Measurements from ENCODE around the gene MTOR.
"Not testable (repeated sequence)": the region's sequence is repeated elsewhere in the genome, so short reads cannot be mapped to it uniquely, and the experiment has no call there.

MTOR gene

DNA sequence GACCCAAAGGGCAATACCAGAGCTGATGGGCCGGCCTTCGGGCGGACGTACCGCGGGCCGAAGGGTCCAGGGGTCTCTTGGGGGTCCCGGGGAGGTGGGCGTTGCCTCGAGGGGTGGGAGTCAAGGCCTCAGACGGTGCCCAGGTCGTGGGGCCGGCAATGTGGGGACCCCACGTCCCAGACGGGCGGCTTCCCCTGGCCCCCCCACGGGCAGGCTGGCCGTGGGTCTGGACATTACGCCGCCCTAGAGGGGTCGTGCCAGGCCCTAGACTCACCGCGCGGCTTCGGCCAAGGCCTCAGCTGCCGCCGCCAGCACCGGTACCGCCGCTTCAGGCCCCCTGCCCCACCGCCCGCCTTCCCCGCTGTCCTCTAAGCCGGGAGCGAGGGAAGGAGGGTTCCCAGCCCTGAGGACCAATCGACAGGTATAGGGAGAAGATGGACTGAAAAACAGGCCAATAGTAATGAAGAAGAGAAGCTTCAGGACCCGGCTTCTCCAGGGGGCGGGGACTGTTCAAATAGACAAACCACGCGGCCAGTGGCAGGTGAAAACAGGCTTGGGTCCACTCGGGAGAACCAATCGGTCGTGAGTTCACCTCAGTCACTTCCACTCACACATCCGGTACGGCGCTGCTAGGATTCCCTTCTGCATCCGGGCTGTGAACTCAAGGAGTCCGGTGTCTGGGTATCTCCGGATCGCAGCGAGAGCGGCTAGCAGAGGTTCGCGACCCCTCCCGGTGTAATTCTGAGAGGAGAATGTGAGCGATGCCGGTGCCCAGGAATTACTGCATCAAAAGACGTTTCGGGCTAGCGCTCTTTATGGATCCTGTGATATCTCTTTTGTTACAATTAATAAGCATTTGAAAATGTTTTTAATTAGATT, at the start of gene MTOR:
MTOR (minus strand) TSS at position 381 of the 879 bp plus-strand sequence. CDS start 3,142 bp downstream, outside the sequence.
- peak; percentile 99 for FAIRE-seq

DNA sequence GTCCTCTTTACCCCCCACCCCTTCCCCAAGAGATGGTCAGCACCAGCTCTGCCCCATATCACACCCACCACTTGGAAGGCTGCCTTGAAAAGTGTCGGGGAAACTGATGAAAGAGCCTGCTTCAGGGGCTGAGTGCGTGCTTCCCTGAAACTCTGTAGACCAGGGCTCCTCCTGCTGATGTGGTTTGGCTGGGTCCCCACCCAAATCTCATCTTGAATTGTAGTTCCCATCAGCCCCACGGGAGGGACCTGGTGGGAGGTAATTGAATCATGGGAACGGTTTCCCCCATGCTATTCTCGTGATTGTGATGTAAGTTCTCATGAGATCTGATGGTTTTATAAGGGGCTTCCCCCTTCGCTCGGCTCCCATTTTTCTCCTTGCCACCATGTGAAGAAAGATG, 47.0 kb upstream of the MTOR start:
- FAIRE-seq = no peak

DNA sequence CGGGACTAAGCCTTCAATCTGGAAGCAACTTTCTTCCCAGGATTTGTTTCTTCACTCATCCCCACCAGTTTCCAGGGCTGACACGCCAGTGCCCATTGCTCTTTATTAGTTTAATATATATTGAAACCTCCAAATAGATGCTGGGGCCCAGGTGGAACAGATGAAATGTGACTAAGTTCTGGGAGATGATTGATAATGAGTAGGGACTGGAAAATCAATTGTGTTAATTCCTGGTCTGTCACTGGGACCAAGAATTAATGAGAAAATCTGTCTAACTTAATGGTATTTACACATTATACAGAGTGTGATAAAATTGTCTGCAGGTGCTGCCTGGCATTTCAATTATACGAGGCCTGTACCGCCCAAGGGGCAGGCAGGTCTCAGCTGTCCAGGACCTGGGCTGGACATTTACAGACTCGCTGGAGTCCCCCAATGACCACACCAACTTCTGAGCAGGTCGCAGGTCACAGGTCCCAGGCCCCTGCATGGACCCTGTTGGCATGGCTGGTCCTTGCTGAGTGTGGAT, 46.4 kb upstream of the MTOR start:
- FAIRE-seq = no peak

DNA sequence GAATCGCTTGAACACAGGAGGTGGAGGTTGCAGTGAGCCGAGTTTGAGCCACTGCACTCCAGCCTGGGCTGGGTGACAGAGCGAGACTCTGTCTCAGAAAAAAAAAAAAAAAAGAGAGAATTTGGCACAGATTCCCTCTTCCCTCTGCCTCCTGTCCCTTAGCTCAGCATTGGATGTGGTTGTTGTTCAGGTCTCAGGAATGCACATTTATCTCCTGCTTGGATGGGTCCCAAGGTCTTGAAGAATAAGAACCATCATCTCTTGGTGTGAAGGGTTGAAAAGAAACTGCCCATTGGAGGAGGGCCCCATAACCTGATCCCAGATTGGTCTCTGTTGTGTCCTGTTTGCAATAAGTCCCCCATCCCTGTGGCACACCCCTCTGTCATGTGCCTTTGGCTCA, 45.5 kb upstream of the MTOR start:
- no peak for FAIRE-seq

DNA sequence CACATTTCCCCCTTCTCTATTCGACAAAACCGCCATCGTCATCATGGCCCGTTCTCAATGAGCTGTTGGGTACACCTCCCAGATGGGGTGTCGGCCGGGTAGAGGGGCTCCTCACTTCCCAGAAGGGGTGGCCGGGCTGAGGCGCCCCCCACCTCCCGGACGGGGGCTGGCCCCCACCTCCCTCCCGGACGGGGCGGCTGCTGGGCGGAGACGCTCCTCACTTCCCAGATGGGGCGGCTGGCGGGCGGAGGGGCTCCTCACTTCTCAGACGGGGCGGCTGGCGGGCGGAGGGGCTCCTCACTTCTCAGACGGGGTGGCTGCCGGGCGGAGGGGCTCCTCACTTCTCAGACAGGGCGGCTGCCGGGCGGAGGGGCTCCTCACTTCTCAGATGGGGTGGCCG, 43.2 kb upstream of the MTOR start:
- not testable (repeated sequence) for FAIRE-seq

DNA sequence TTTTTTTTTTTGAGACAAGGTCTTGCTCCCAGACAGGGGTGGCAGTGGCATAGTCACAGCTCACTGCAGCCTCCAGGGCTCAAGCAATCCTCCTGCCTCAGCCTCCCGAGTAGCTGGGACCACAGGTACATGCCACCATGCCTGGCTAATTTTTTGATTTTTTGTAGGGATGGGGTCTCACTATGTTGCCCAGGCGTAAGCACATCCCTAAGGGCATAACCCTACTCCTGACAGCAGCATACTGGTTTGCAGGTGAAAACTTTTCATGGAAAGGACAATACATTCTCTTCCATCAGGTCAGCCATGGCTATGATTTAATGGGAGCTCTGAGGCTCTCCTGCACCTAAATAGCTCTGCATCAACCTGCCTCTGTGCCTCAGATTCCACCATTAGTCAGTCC, 40.0 kb upstream of the MTOR start:
- FAIRE-seq = no peak

DNA sequence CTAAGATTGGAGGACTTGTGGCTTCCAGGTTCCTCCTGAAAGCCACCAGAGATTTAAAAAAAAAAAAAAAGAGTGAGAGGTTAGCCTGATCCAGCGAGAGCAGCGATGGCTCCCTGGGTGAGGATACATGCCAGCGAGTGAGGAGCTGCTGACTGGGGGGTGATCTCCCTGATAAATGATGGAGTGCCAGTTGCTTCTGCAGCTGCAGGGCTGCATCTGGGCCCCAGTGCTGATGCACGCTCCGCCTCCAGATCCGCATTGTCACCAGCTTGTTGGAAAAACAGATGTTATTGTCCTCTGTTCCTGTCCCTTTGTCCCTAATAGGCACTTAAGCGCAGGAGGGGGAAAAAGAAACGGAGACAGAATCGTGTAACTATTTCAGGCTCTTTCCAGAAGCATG, 39.2 kb upstream of the MTOR start:
- no peak for FAIRE-seq

DNA sequence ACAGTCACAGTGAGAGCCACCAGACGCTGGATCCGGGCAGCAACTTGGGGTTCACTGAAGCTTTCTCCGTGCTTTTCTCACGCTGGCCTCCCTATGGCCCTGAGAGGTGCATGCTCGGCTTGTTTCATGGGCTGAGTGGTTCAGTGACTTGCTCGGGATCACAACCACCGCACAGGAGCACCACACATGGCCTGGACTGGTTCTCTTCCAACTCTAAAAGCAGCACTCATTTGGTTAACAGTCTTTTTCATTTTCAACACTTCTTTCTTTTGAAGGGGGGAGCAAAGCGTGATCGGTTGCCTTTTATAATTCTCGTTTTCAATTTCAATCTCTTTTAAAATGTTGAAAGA, 36.8 kb upstream of the MTOR start:
- no peak for FAIRE-seq

DNA sequence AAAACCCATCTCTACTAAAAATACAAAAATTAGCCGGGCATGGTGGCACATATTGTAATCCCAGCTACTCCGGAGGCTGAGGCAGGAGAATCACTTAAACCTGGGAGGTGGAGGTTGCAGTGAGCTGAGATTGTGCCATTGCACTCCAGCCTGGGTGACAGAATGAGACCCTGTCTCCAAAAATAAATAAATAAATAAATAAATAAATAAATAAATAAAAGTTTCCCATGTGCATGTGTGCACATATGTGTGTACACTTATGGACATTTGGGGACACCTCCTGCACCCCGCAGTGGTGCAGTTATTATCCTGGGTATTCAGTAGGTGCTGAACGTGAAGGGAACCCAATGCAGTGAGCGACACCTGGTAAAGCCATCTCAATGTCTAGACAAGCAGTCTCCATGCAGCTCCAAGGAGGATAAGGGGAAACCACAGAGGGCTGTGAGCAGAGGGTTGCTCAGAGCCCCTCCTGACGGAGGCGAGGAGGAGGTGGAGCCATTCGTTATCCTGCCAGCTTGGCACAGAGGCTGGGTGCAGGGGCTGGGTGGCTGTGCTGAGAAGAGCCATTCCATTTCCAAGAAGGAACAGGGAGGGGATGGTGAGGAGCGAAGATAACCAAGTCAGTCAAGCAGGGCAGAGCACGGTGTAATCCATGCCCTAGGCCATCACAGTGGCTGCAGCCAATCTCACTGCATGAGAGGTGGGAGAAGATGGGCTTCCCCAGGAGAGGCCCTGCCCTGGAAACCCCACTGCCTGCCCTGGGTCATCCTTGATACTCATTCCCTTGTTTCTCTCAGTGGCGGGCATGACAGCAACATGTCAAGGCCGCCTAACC, 36.3 kb upstream of the MTOR start:
- FAIRE-seq = no peak

DNA sequence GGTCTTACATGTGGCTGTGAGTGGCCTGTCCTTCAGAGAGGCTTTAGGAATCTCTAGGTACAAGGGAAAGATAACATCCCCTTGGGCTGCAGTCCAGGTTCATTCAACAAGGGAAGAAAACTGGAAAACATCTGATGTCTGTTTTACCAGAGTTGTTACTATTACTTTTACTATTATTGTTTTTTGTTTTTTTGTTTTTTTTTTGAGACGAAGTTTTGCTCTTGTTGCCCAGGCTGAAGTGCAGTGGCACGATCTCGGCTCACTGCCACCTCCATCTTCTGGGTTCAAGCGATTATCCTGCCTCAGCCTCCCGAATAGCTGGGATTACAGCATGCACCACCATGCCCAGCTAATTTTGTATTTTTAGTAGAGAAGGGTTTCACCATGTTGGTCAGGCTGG, 35.4 kb upstream of the MTOR start:
- not testable (repeated sequence) for FAIRE-seq

DNA sequence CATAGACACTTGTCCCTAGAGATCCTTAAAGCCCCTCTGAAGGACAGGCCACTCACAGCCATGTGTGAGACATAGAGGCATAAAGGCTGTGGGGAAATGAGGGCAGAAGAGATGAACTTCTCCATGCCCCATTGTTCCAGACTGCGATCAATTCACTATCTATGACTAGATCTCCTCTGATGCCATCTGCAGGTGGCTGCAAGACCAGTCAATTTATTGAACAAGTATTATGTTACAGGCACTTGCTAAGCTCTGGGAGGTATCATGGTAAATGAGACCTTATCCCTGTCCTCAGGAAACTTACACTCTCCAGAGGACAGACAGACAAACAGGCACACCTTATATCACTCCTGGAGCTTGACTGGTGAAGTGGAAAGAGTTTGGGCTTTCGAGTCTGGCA, 33.6 kb upstream of the MTOR start:
- FAIRE-seq = no peak

DNA sequence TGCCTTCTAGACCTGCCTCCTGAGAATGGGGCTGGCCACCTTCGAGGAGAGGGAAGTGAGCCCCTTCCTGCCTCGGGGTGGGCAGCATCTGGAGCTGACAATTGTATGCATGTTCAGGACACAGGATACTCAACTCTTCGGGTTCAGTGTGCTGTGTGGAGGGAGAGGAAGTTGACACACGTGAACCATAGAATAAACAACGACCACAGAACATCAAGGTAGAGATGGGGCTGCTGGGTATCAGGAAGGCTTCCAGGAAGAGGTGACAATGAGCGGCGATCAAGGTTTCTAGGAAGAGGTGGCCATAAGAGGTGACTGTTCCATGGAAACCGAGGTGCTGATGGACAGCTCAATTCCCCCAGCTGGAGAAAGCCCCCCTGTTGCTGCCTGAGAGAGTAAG, 32.6 kb upstream of the MTOR start:
- no peak for FAIRE-seq

DNA sequence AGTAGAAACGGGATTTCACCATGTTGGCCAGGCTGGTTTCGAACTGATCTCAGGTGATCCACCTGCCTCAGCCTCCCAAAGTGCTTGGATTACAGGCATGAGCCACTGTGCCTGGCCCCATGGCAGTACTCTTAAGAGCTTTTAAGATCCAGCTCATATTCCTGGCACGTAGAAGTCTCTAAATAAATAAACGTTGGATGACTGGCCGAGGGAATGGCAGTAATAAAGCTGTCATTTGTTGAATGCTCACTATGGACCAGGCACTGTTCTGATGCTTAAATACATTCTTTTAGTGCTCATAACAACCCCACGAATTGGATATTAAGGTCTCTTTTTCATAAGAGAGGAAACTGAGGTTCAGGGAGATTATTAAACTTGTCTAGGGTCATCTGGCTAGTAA, 31.5 kb upstream of the MTOR start:
- FAIRE-seq = no peak

DNA sequence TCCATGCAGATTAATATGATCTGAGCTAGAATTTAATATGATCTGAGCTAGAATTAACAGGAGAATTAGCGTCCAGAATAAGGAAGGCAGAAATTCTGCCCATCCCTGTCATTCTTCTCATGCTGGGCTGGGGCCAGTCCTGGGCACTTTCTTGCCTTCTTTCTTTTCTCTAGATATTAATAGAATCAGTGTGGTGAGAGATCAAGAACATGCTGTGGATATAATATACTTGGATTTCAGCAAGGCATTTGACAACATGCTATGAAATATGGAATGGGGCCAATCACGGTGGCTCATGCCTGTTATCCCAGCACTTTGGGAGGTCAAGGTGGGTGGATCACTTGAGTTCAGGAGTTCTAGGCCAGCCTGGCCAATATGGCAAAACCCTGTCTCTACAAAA, 28.7 kb upstream of the MTOR start:
- no peak for FAIRE-seq

DNA sequence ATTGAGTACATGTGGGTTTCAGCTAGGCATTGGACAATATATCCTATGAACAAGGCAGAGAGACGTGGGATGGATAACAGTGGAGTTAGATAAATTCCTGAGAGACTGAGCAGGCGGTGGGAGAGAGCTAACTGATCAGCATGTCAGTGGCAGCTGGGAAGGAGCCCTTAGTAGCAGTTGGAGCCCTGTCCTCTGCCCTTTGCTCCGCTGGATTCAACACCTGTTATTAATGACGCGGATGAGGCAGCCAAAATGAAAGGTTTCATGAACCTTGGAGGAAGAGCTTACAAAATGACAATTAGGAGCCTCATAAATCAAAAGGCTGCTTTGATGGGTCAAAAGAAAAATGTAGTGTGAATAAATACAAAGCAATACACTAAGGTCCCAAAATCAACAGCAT, 26.7 kb upstream of the MTOR start:
- no peak for FAIRE-seq

DNA sequence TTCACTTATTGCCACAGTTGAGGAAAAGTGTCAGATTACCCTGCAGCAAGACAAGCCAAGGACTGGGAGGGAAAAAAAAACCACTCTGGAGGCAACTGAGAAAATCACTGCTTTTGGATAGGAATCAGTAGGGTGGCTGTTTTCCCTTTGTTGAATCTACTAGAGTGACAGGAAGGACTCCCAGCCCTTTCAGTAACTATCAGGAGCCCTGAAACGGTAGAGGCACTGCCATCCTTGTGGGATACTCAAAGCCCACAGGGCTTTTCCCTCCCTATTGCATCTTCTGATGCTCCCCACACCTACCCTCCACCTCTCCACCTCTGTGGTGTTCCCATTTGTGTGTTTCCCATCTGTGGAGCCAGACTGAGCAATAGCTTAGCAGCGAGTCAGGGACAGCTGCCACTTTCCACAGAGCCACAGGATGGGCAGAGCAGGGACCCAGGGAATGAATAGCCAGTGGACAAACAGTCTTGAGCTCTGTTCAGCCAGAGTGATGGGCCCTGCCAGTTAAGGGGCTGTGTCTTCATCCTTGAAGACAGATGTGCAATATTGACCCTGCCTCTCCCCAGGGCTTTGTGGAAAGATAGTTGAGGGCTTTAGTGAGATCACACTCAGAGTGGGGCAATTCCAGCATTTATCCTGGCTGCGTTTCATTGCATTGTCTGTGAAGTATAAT, 24.5 kb upstream of the MTOR start:
- no peak for FAIRE-seq

DNA sequence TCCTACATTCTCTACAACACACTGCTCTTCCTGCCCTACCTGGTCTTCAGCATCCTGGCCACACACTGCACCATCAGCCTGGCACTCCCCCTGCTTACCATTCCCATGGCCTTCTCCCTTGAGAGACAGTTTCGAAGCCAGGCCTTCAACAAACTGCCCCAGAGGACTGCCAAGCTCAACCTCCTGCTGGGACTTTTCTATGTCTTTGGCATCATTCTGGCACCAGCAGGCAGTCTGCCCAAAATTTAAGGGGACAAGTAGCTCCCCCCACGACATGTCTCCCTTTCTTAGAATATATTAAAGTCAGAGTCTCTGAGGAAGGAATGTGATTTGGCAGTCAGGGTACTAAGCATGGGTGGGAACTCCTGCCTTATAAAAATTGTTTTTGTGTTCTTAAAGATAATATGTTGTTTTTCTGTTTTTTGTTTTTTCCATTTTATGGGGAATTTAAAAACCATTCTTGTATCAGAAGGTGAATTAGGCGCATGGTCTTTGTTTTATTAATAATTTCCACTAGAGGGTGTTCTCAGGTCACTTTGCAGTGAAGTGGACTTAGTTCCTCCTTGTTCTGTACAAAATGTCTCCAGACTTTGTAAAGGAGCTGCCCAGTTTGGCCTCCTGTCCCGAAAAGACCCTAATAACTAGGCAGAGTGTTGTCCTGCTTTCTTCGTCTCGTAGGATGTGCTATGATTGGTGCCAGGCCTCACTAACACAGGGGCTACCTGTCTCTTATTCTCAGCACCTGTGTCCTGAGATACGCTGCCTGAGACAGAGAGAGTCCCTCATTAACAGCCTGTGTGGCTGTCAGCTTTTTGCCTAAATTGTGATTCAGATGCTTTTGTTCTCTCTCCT, 23.8 kb upstream of the MTOR start:
- peak; percentile 83 for FAIRE-seq

DNA sequence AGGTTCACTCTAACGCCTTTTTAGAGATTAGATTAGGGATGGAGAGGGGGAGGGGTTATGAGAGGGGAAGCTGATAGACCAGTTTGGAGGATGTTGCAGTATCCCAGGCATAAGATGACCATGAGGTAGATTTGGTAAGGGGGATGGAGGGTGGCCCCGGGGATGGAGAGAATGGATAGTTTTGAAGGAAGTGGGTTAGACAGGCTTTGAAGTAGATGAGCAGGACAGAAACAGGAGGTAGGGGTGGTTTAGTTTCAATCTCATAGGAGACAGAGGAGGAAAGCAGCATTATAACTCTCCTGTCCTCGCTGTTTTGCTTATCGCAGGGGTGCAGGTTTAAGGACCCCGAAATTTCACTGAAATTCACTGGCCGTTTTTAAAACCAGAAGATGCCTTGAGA, 22.4 kb upstream of the MTOR start:
- FAIRE-seq = no peak

DNA sequence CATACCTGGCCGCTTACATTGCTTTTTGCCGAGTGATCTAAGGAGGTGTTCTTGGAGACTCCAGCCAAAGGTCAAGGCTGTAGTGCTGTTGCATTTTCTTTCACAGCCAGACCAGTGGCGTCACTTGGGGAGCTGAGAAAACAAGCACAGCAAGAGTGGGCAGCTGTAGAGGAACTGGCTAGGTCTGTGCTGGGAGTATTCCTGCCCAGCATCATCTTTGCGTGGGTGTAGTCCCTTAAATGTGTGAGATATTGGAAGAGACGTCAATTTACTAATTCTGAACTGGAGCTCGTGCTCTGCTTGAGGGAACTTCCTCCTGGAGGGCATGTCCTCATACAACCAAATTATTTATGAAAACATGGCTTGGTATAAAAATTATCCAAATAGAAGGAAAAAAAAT, 20.8 kb upstream of the MTOR start:
- no peak for FAIRE-seq

DNA sequence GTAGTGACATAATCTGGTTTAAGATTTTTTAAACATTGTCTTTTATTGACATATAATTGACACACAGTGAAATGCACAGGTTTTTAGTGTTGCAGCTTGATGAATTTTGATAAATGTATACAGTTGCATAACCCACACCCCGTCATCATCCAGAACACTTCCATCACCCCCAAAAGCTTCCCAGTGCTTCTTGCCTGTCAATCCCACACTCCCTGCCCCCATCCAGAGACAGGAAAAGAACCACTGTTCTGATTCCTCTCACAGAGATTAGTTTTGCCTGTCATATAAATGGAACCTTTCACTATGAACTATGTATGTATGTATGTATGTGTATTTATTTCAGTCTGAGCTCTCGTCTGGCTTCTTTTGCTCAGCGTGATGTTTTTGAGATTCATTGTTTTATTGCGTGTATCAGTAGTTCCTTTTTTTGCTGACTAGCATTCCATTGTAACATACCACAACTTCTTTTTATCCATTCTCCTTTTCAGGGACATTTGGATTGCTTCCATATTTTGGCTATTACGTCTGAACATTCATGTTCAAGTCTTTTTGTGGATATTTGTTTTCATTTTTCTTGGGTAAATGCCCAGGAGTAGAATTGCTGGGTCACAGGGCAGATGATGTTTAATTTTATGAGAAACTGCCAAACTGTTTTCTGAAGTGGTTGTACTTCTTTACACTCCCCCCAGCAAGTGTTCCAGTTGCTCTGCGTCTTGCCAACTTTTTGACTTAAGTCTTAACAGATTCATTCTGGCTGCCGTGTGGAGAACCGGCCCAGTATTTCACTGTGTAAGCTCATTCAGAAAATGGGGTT, 19.4 kb upstream of the MTOR start:
- FAIRE-seq = no peak

DNA sequence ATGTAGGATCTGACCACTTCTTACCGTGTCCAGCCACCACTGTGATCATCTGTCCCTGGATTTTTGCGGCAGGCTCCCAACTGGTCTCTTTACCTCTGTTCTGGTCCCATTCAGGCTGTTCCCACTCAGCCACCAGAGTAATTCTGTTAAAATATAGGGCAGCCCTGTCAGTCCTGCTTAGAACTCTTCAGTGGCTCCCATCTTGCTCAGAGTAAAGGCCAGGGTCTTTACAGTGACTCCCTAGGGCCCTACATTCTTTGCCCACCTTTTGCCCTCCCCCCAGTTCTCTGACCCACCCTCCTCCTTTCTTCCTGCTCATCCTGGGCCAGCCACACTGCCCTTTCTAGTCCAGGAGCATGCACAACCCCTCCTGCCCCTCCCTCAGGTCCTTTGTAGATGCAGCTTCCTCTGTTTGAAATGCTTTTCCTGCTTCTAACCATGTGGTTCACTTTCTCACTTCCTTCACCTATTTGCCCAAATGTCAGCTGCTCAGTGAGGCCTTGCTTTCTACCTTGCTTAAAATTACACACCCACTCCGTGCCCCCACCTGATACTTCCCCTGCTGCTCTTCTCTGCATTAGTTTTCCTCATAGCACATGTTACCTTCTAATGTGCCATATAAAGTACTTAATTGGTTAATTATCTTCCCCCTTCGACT, 18.5 kb upstream of the MTOR start:
- no peak for FAIRE-seq

All from G401.6 (cell line).